ENCODE results near the gene SH3BP1. TPM values are rescaled to one million over a fixed set of nuclear protein-coding genes. Genes with fewer than 3 reads are reported as not detected.

SH3BP1 gene
- total RNA-seq, 1 donor: 4.7 TPM

GRCh38 chr22:37634417-37634924 is 5.0 kb upstream of the SH3BP1 start:
- DNase-seq (ENCODE audit: insufficient read length, low spot score, missing footprints): peak; percentile 85
- H3K4me1 ChIP-seq (ENCODE audit: insufficient read depth, low read length): peaks cover 24% of the 10 kb centered on the region
- H3K4me2 ChIP-seq (ENCODE audit: insufficient read depth, low read length): peak overlapping the region; percentile 61
- no peaks in the 10 kb centered on the region for H4K20me1 ChIP-seq (ENCODE audit: insufficient read depth, low read length)
- no peaks in the 10 kb centered on the region for H3K9me3 ChIP-seq (ENCODE audit: low read depth, low read length)
- TF ChIP-seq, protein P1, sequence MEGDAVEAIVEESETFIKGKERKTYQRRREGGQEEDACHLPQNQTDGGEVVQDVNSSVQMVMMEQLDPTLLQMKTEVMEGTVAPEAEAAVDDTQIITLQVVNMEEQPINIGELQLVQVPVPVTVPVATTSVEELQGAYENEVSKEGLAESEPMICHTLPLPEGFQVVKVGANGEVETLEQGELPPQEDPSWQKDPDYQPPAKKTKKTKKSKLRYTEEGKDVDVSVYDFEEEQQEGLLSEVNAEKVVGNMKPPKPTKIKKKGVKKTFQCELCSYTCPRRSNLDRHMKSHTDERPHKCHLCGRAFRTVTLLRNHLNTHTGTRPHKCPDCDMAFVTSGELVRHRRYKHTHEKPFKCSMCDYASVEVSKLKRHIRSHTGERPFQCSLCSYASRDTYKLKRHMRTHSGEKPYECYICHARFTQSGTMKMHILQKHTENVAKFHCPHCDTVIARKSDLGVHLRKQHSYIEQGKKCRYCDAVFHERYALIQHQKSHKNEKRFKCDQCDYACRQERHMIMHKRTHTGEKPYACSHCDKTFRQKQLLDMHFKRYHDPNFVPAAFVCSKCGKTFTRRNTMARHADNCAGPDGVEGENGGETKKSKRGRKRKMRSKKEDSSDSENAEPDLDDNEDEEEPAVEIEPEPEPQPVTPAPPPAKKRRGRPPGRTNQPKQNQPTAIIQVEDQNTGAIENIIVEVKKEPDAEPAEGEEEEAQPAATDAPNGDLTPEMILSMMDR (IDR thresholded peaks at IDR 0.05; ENCODE audit: extremely low read depth, low read depth, low read length): peak; percentile 21
- H3K79me2 ChIP-seq (ENCODE audit: insufficient read depth, low read length): no peaks in the 10 kb centered on the region
- peaks cover 10% of the 10 kb centered on the region for H3K36me3 ChIP-seq (ENCODE audit: insufficient read depth, low read length)
- H3K4me3 ChIP-seq (ENCODE audit: insufficient read depth, low read length): peak overlapping the region; percentile 54
- peak overlapping the region; percentile 72 for H2AFZ ChIP-seq (ENCODE audit: low read length)
- H3K27me3 ChIP-seq (ENCODE audit: insufficient read depth, low read length): no peaks in the 10 kb centered on the region
- H3K27ac ChIP-seq (ENCODE audit: low read depth, low read length): peak overlapping the region; percentile 74

DNA sequence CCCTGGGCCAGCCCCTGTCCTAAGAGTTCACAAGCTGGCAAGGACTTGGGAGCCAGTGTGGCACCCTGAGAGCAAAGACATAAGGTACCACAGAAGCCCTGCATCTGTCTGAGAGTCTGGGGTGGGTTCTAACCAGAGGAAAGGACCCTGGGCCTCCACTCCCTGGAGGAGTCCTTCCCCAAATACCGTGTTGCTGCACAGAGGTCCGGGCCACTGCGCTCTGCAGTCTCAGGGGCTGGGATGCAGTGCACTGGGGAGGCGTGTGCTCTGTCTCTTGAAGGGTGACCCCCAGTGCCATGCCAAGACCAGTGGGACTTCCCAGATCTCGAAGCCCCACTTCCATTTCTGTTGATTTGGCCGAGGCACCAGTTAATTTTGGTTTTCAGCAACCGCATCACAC is 4.3 kb upstream of the SH3BP1 start:
- Histone ChIP-seq H3K9me3 (ENCODE audit: low read depth, low read length) (no peaks in the 10 kb centered on the region), H3K4me1 (ENCODE audit: insufficient read depth, low read length) (peaks cover 24% of the 10 kb centered on the region), H2AFZ (ENCODE audit: low read length) (no peak overlapping the region), H3K36me3 (ENCODE audit: insufficient read depth, low read length) (peaks cover 10% of the 10 kb centered on the region), H4K20me1 (ENCODE audit: insufficient read depth, low read length) (no peaks in the 10 kb centered on the region), H3K4me3 (ENCODE audit: insufficient read depth, low read length) (no peak overlapping the region), H3K4me2 (ENCODE audit: insufficient read depth, low read length) (no peak overlapping the region), H3K79me2 (ENCODE audit: insufficient read depth, low read length) (peaks cover 3% of the 10 kb centered on the region), H3K27ac (ENCODE audit: low read depth, low read length) (no peak overlapping the region), H3K27me3 (ENCODE audit: insufficient read depth, low read length) (no peaks in the 10 kb centered on the region)
- peak; percentile 81 for DNase-seq (ENCODE audit: insufficient read length, low spot score, missing footprints)
- TF ChIP-seq, protein P1 (IDR thresholded peaks at IDR 0.05; ENCODE audit: extremely low read depth, low read depth, low read length): no peak

GRCh38 chr22:37636186-37636948 is 3.1 kb upstream of the SH3BP1 start:
- peak; percentile 83 for DNase-seq (ENCODE audit: insufficient read length, low spot score, missing footprints)
- H3K27ac ChIP-seq (ENCODE audit: low read depth, low read length): no peak overlapping the region
- H3K9me3 ChIP-seq (ENCODE audit: low read depth, low read length): no peaks in the 10 kb centered on the region
- TF ChIP-seq, protein P1 (IDR thresholded peaks at IDR 0.05; ENCODE audit: extremely low read depth, low read depth, low read length): peak; percentile 44
- H3K4me1 ChIP-seq (ENCODE audit: insufficient read depth, low read length): peaks cover 31% of the 10 kb centered on the region
- no peak overlapping the region for H3K4me3 ChIP-seq (ENCODE audit: insufficient read depth, low read length)
- peaks cover 9% of the 10 kb centered on the region for H3K79me2 ChIP-seq (ENCODE audit: insufficient read depth, low read length)
- no peaks in the 10 kb centered on the region for H3K27me3 ChIP-seq (ENCODE audit: insufficient read depth, low read length)
- H3K36me3 ChIP-seq (ENCODE audit: insufficient read depth, low read length): peaks cover 8% of the 10 kb centered on the region
- no peaks in the 10 kb centered on the region for H4K20me1 ChIP-seq (ENCODE audit: insufficient read depth, low read length)
- no peak overlapping the region for H3K4me2 ChIP-seq (ENCODE audit: insufficient read depth, low read length)
- no peak overlapping the region for H2AFZ ChIP-seq (ENCODE audit: low read length)

GRCh38 chr22:37636949-37637273 is 2.6 kb upstream of the SH3BP1 start:
- DNase-seq (ENCODE audit: insufficient read length, low spot score, missing footprints): no peak
- Histone ChIP-seq H3K4me2 (ENCODE audit: insufficient read depth, low read length) (no peak overlapping the region), H3K27ac (ENCODE audit: low read depth, low read length) (no peak overlapping the region), H3K4me3 (ENCODE audit: insufficient read depth, low read length) (no peak overlapping the region), H3K27me3 (ENCODE audit: insufficient read depth, low read length) (no peaks in the 10 kb centered on the region), H3K9me3 (ENCODE audit: low read depth, low read length) (no peaks in the 10 kb centered on the region), H4K20me1 (ENCODE audit: insufficient read depth, low read length) (no peaks in the 10 kb centered on the region), H2AFZ (ENCODE audit: low read length) (no peak overlapping the region), H3K36me3 (ENCODE audit: insufficient read depth, low read length) (peaks cover 9% of the 10 kb centered on the region), H3K79me2 (ENCODE audit: insufficient read depth, low read length) (peaks cover 9% of the 10 kb centered on the region), H3K4me1 (ENCODE audit: insufficient read depth, low read length) (peaks cover 31% of the 10 kb centered on the region)
- TF ChIP-seq, protein P1 (IDR thresholded peaks at IDR 0.05; ENCODE audit: extremely low read depth, low read depth, low read length): no peak
